A549 (cell line): ENCODE results near the gene CD1D. TPM values are rescaled to one million over a fixed set of nuclear protein-coding genes. Genes with fewer than 3 reads are reported as not detected.

Experiments
- HOXB13 ChIP-seq: fragments of 250-450 bp; sonication (Bioruptor Pico); IDR thresholded peaks from 2 replicates; pipeline ENCODE4 v1.5.0; 2020; ENCODE audit warnings: low read depth, mild to moderate bottlenecking, moderate library complexity
- SMC3 ChIP-seq: fragments of >200 bp; sonication (Bioruptor Twin); formaldehyde crosslinking; IDR thresholded peaks from 3 replicates; pipeline ENCODE4 v1.6.1; 2018; ENCODE audit warnings: inconsistent platforms
- polyA plus RNA-seq, 4 experiments: library from polyadenylated mRNA; depleted of rRNA in 3 of 4; stranded (reverse); fragments of >200 nt; fragmentation: RNase III in 1 of 4; extraction: RNeasy Plus Mini Kit Qiagen cat#74134 plus additional on column Dnase treatment in 1 of 4; gene quantifications; 2 replicates in 3 of 4; 3 replicates in 1 of 4; pipeline ENCODE4 v1.2.3, GENCODE V29; 2011 to 2017

The CD1D gene
- polyA plus RNA-seq, 2 of the 4 experiments (the other 2 are of a cell fraction), result 0.04 TPM; not detected in 1

DNA sequence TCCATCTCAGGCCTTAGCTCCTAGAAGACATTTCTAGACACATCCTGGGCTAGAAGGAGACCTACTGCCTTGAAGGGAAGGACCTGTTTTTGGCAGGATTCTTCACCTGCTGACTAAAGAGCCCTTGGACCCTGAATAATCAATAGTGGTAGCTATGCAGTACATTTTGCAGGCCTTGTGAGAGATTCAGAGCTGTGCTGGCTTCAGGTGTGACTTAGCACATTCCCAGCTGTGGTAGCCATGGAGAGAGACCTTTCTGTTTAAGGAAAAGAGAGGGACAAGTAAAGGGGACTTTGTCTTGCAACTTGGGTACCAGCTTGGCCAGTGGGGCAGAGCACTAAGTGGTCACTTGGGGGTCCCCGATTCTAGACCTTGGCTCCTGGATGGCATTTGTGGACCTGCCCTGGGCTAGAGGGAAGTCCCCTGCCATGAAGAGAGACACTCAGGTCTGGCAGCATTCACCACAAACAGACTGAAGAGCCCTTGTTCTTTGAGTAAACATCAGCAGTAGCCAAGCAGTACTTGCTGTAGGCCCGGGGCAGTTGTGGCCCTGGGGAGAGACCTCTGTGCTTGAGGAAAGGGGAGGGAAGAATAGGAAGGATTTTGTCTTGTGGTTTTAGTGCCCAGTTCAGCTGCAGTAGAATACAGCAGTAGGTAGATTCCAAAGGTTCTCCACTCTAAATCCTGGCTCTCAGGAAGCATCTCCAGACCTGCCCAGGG lies 47.4 kb downstream of the CD1D start (continued):
- TF ChIP-seq HOXB13 (CRISPR knock-in tag) (no peak), SMC3 (no peak)

Other genes with a start within 250 kb of the CD1D start
- gene KIRREL1, start 187.2 kb upstream of the CD1D start, polyA plus RNA-seq (2011; rRNA removed), result 18.7 and 26.2 TPM in 2 replicates
- 41.3 to 43.8 TPM (median 41.3 TPM) in 3 replicates for gene KIRREL1, start 187.2 kb upstream of the CD1D start, polyA plus RNA-seq (2017; fragmentation: RNase III; extraction: RNeasy Plus Mini Kit Qiagen cat#74134 plus additional on column Dnase treatment)
- not detected in 2 replicates for gene CD1A, start 73.5 kb downstream of the CD1D start, polyA plus RNA-seq (2011; rRNA removed)
- not detected in 3 replicates for gene CD1A, start 73.5 kb downstream of the CD1D start, polyA plus RNA-seq (2017; fragmentation: RNase III; extraction: RNeasy Plus Mini Kit Qiagen cat#74134 plus additional on column Dnase treatment)
- not detected in 2 replicates for gene CD1C, start 109.0 kb downstream of the CD1D start, polyA plus RNA-seq (2011; rRNA removed)
- gene CD1C, start 109.0 kb downstream of the CD1D start, polyA plus RNA-seq (2017; fragmentation: RNase III; extraction: RNeasy Plus Mini Kit Qiagen cat#74134 plus additional on column Dnase treatment), result not detected in 3 replicates
- not detected in 2 replicates for gene CD1B, start 150.6 kb downstream of the CD1D start, polyA plus RNA-seq (2011; rRNA removed)
- gene CD1B, start 150.6 kb downstream of the CD1D start, polyA plus RNA-seq (2017; fragmentation: RNase III; extraction: RNeasy Plus Mini Kit Qiagen cat#74134 plus additional on column Dnase treatment), result not detected in 3 replicates
- not detected in 2 replicates for gene CD1E, start 173.0 kb downstream of the CD1D start, polyA plus RNA-seq (2011; rRNA removed)
- gene CD1E, start 173.0 kb downstream of the CD1D start, polyA plus RNA-seq (2017; fragmentation: RNase III; extraction: RNeasy Plus Mini Kit Qiagen cat#74134 plus additional on column Dnase treatment), result not detected in 3 replicates
- not detected in 2 replicates for gene OR10T2, start 218.6 kb downstream of the CD1D start, polyA plus RNA-seq (2011; rRNA removed)
- gene OR10T2, start 218.6 kb downstream of the CD1D start, polyA plus RNA-seq (2017; fragmentation: RNase III; extraction: RNeasy Plus Mini Kit Qiagen cat#74134 plus additional on column Dnase treatment), result not detected in 3 replicates
- gene OR10K2, start 245.3 kb downstream of the CD1D start, polyA plus RNA-seq (2011; rRNA removed), result not detected in 2 replicates
- not detected in 3 replicates for gene OR10K2, start 245.3 kb downstream of the CD1D start, polyA plus RNA-seq (2017; fragmentation: RNase III; extraction: RNeasy Plus Mini Kit Qiagen cat#74134 plus additional on column Dnase treatment)